NCI-H2029 treated with DMSO at 0.1 percent for 48 hours (cell line): ENCODE results near the gene PLEKHA6.

Experiments
- DNase-seq: peaks from one replicate; lab custom pipeline; 2025; lab: John Stamatoyannopoulos, UW

Gene PLEKHA6

DNA sequence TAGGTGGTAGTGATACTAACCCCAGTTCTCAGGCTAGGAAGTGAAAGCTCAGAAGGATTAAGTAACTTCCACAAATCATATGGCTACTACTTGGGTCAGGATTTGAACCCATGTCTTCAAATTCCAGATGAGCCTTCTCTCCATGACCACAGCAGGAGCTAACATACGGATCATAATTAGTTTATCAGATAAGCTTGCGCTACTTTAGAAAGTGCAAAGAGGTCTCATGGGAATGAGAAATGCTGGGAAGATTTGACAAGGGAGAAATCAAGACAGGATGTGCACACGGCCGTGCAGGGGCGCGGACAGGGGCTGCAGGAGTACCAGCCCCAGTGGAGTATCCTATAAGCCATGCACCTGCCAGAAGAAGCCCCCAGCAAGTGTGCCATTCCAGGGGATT lies 5.2 kb downstream of the PLEKHA6 start:
- no peak for DNase-seq

GRCh38 chr1:204353213-204353910 lies 6.4 kb downstream of the PLEKHA6 start:
- DNase-seq: no peak

- DNase-seq: no peak
These were observed 8.7 kb downstream of the PLEKHA6 start for GRCh38 chr1:204350857-204351573.

- DNase-seq: no peak
These were observed 9.4 kb downstream of the PLEKHA6 start for GRCh38 chr1:204350312-204350711.

- DNase-seq: no peak
These were observed 10.1 kb downstream of the PLEKHA6 start for GRCh38 chr1:204349602-204350001.

DNA sequence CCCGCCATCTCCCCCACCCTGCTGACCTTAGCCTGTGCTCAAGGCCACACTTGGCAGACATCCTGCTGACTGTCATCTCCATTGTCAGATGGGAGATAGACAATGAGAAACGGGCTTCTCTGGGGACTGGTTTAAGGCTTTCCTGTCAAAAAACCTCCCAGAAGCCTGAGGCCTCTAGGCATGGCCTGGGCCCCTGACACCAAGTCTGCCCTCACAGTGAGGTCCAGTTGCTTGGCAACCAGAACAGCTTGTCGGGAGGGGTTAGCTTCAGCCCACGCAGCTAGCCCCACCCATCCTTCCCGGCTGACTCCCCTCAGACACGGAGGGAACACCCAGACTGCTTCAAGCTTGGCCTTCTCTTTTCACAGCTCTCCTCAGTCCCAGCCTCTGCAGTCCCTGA lies 11.0 kb downstream of the PLEKHA6 start:
- DNase-seq: no peak

DNA sequence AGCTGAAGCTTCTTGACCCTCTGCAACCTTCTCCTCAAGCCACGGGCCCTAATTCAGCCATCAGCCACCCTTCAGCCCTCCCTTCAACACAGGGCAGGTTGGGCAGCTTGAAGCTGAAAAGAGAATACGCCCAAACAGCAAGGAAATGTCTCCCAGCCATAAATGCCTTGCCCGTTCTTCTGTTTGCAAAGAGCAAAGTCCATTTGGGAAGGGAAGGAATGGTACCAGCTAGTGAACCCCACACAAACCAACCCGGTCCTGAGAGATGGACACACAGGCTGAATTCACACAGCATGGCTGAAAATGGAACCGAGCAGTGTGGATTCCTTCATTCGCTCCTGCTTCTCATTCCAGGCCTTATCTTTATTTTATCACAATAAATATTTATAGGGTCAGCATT lies 11.5 kb downstream of the PLEKHA6 start:
- DNase-seq: no peak

DNA sequence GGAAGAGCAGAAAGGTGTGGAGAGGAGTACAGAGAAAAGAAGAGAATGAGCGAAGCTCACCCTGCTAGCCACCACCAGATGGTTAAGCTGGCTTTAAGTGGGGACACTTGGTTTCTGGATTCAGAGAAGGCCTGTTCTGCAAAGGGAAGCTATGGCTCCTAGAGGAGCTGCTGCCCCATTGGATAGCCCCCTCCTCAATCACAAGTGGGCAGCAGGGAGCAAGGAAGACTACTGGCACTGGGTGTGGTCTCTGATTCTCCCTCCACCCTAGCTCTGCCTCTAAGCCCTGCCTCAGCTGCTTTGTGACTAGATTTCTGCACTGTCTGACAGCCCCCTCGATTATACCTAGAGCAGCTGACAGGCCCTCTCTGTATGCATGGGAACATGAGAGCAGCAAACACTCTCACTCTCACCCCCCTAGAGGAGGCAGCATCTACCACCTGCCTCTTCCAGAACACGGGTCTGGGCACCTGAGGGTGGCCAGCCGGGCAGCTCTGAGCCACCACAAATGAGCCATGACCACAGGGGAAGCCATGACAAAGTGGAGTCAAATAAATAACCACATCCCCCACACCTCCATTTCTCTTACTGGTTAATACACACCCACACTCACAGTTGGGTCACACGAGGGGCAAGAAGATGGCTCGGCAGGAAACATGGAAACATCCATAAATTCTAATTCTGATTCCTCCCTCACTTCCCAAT lies 13.6 kb downstream of the PLEKHA6 start:
- DNase-seq: no peak

- no peak for DNase-seq
These were observed 14.3 kb downstream of the PLEKHA6 start for GRCh38 chr1:204345438-204345841.

DNA sequence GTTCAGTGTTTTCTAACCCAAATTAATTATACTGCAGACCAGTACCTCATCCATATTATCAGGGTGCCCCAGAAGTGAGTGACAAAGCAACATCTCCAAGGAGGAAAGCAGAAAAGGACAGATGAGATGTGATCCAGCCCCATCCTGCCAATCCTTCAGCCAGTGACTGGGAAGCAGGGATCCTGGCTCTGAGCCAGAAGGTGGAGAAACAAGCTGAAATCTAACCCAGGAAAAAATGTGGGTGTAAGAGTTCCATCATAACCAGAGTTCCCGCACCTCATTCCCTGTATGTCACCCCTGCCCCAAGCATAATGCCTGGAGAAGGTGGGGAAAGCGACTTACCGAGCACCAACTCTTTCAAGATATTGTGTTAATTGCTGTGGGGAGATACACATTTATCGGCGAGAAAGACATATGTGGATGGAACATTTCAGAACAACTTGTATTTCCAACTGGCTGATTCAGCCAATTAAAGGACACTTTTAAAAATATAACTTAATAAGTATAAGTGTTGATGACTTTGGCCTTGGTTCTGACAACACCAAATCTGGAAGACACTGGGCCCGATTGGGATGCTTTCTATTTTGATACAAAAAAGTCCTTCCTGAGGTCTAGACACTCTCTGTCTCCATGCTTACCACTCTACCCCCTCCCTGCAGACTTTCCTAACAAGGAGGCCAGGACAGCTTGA lies 14.9 kb downstream of the PLEKHA6 start:
- DNase-seq: peak; percentile 13

DNA sequence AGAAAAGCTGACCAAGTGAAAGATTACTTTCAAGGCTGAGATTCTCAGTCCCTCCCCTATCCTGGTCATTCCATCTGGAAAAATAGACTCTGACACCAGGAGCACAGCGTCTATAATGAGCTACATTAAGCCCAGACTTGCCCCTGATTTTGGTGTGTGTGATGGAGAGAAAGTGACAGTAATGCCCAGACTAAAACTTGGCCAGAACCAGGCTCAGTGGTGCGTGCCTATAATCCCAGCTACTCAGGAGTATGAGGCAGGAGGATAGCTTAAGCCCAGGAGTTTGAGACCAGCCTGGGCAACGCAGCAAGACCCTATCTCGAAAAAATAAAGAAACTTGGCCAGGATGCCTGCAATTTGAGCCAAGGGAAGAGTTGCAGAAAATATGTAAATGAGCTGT lies 15.9 kb downstream of the PLEKHA6 start:
- DNase-seq: no peak

GRCh38 chr1:204343247-204343646 lies 16.5 kb downstream of the PLEKHA6 start:
- DNase-seq: no peak

DNA sequence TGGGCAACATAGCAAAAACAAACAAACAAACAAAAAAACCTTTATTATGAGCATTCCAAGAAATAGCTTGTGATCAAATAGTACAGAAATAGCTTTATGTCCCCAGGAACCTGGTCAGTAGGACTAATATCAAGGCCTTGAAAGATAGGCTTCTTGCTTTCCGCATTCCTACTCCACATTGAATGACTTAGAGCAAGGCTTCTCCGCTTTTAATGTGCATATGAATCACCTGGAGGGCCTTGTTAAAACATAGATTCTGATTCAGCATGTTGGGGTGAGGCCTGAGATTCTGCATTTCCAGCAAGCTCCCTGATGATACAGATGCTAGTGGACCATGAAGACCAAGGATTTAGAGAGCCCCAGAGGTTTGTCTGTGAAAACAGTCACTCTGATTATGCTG lies 17.4 kb downstream of the PLEKHA6 start:
- no peak for DNase-seq

GRCh38 chr1:204341380-204341779 lies 18.3 kb downstream of the PLEKHA6 start:
- no peak for DNase-seq

GRCh38 chr1:204340081-204340889 lies 19.4 kb downstream of the PLEKHA6 start:
- DNase-seq: peak; percentile 66

DNA sequence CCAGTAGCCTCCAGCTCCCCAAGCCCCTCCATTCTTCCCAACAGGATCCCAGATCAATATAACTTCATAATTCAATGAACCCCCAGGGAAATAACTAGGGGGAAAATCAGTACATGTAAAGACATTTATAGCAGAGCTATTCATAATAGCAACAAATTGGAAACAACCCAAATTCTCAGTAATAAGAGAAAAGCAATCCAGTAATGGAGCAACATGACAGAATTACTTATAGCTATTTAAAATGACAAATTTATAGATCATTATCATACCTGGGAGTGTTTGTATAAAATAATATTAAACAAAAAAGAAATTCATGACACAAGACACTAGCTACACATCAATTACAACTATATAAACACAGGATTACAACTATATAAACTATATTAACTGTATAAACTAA lies 20.2 kb downstream of the PLEKHA6 start:
- DNase-seq: no peak

DNA sequence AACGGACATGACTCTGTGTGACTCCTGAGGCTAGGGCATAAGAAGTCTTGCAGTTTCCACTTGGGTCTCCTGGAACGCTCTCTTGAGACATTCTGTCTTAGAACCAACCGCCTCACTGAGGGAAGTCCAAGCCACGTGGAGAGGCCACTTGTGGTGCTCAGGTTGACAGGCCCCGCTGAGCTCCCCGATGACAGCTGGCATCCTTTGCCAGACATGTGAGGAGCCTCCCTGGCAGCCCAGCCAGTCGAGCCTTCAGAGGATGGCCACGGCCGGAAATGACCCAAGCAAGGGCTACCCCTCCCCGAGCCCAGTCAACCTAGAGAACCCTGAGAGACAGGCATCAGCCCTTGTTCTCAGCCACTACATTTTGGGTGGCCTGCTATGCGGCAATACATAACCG lies 20.7 kb downstream of the PLEKHA6 start:
- DNase-seq: no peak

DNA sequence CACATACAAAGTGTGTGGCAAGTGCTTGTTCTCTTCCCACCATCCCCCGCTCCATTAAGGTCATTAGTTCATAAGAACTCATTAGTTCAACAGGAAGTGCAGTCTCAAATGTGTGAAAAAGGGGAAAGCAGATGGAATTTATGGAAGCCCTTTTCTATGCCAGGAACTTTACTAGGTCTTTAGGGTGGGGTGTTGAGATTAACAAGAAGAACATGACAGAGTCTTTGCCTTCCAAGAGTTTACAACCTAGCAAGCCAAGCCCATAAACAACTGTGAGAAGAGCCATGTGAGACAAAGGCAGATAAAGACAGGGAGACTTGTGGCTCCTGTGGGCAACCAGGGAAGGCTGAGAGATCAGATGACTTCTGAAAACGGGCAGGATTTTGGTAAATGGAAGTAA lies 21.4 kb downstream of the PLEKHA6 start:
- no peak for DNase-seq

GRCh38 chr1:204337583-204337982 lies 22.1 kb downstream of the PLEKHA6 start:
- no peak for DNase-seq

DNA sequence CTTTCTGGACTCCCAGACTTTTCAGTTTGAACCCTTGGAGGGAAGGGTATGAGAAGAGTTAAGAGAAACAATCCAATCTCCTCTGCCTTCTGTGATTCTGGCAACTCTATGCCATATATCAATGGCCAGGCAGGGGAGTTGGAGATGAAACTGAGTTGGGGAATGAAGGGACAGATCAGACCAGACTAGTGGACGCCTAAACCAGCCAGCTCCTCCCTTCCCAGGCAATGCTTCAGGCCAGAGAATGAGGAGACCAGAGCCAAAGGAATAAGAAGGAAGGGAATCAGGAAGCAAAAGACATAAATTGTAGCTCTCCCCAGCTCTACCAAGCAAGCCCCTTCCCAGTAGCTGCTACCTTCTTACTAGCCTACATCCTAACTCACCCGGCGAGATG lies 22.7 kb downstream of the PLEKHA6 start:
- no peak for DNase-seq

DNA sequence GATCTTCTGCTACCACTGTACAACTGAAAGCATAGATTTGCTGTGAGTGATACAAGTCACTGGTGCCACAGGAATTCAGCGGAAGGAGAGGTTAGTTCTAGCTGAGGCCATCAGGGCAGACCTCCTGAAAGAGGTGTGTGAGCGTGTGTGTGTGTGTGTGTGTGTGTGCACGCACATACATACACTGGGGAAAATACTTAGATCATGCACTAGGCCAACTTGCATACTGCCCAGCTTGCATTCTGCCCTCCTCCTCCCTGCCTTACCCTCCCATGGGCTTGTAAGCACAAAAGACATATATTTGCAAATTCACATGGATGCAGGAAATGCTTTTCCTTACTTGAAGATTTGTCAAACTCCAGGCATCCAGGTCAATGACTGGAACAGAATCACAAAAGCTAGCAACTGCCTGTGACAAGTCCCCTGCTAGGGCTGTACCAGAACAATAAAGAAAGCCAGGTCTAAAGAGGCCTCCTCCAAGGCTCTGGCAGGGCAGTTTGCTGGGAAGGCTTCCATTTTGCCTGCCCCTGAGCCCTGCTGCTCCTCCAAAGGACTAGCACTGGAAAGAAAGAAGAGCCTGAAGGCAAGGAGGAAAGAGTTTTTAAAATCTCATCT lies 23.2 kb downstream of the PLEKHA6 start:
- no peak for DNase-seq
